GM12865 (cell line): ENCODE results near the gene LPAR1.

Experiments used
- DNase-seq: peaks from one replicate; pipeline ENCODE4 v3.0.0; 2010; ENCODE audit warnings: low read depth
- H3K4me3 ChIP-seq: 2 replicates; pipeline ENCODE4 v1.5.1; 2011; ENCODE audit warnings: mild to moderate bottlenecking, low read depth, low read length, control low read depth
- CTCF ChIP-seq: IDR thresholded peaks from 2 replicates; pipeline ENCODE4 v1.5.1; 2011; ENCODE audit warnings: low read length, control low read depth, low read depth, inconsistent platforms; ENCODE audit not compliant: insufficient read depth; ENCODE audit errors: missing control alignments

The LPAR1 gene

GRCh38 chr9:110969971-110970386 lies 68.3 kb downstream of the LPAR1 start:
- TF ChIP-seq CTCF, result no peak
- no peak overlapping the region for H3K4me3 ChIP-seq
- no peak for DNase-seq

- TF ChIP-seq CTCF, result no peak
- DNase-seq, result no peak
- no peak overlapping the region for H3K4me3 ChIP-seq
These were observed 70.2 kb downstream of the LPAR1 start for GRCh38 chr9:110968096-110968495.

DNA sequence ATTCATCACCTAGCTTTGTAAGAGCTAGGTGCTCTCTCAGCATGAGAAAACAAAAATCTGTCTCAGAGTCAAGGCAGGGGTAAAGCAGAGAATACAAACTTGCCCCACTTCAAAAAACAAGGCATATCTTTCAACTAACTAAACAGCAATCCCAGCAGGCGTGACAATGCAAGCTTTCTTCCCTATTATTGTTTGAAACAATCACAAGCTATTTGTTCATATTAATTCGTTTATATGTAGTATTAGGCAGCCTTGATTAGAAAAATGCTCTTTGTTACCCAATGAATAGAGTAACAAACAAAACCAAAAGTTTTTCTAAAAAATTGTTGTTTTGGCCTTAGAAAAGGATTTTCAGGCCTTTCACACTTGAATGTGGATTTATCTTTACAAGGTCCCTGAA lies 71.1 kb downstream of the LPAR1 start:
- DNase-seq, result no peak
- no peak for TF ChIP-seq CTCF

GRCh38 chr9:110960288-110960687 lies 78.0 kb downstream of the LPAR1 start:
- TF ChIP-seq CTCF, result no peak
- no peak overlapping the region for H3K4me3 ChIP-seq
- DNase-seq, result no peak

More for the DNA sequence above, 71.1 kb downstream of the LPAR1 start:
- no peak overlapping the region for H3K4me3 ChIP-seq

- DNase-seq, result no peak
- no peak for TF ChIP-seq CTCF
- H3K4me3 ChIP-seq, result no peak overlapping the region
These were observed 79.4 kb downstream of the LPAR1 start for GRCh38 chr9:110958847-110959246.

DNA sequence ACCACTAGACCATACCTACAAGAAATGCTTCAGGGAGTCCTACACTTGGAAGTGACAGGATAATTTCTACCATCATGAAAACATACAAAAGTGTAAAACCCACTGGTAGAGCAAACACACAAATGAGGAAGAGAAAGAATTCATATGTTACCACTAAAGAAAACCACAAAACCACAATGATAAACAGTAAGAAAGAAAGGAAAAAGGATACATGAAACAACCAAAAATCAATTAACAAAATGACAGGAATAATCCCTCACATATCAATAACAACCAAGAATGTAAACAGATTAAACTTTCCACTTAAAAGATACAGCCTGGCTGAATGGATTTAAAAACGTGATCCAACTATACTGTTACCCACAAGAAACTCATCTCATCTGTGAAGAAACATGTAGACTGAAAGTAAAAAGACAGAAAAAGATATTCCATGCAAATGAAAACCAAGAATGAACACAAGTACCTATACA lies 83.4 kb downstream of the LPAR1 start:
- DNase-seq, result peak; percentile 34
- H3K4me3 ChIP-seq, result no peak overlapping the region
- TF ChIP-seq CTCF, result no peak

DNA sequence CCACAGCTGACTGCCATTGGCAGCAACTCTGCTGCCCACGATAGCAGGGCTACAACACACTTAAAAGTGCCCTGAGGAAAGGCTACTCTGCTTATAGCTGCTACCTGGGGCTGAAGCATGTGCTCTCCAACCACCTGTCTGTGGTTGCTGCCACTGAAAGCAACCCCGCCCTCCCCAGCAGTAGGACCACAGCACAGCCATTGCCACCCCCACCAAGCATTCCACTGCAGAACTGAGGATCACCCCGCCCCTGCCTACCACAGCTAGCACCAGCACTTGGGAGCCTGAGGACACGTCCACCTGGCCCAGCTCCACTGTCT lies 85.8 kb downstream of the LPAR1 start:
- no peak for TF ChIP-seq CTCF

More for the DNA sequence above, 85.8 kb downstream of the LPAR1 start:
- DNase-seq, result peak; percentile 70
- H3K4me3 ChIP-seq, result no peak overlapping the region
